Upper lobe of left lung (tissue), 4 donors: ENCODE data around the gene GCAT.

Experiments used
- CTCF ChIP-seq, 6 experiments: fragments of 450-650 bp in 4 of 6; fragments of 200-600 bp in 2 of 6; sonication (generic) in 2 of 6; IDR thresholded peaks; one replicate each; pipeline ENCODE4 v1.5.1; 2016 to 2019; ENCODE audit warnings: antibody characterized with exemption in 6 of 6
- EP300 ChIP-seq, 4 donors: sonication (generic); formaldehyde crosslinking; IDR thresholded peaks; one replicate each; pipeline ENCODE4 v1.5.1; 2017; ENCODE audit warnings: antibody characterized with exemption in 4 of 4, control low read depth in 2 of 4
- POLR2A ChIP-seq, 4 donors: fragments of 450-650 bp; IDR thresholded peaks; one replicate each; pipeline ENCODE4 v1.5.1; 2016 to 2017; ENCODE audit warnings: antibody characterized with exemption in 4 of 4, mild to moderate bottlenecking in 2 of 4

GRCh38 chr22:37790234-37790633, 17.5 kb upstream of the GCAT start:
- no peak for TF ChIP-seq CTCF (IDR thresholded peaks at IDR 0.05)
- no peak for TF ChIP-seq POLR2A (IDR thresholded peaks at IDR 0.05)
- TF ChIP-seq EP300 (IDR thresholded peaks at IDR 0.05): no peak
